Measurements from ENCODE around the gene ATAD1.
A peak's percentile ranks its signal among the peaks of the same experiment; 100 is the strongest.
"Not testable (repeated sequence)": the region's sequence is repeated elsewhere in the genome, so short reads cannot be mapped to it uniquely, and the experiment has no call there.

ATAD1 gene

DNA sequence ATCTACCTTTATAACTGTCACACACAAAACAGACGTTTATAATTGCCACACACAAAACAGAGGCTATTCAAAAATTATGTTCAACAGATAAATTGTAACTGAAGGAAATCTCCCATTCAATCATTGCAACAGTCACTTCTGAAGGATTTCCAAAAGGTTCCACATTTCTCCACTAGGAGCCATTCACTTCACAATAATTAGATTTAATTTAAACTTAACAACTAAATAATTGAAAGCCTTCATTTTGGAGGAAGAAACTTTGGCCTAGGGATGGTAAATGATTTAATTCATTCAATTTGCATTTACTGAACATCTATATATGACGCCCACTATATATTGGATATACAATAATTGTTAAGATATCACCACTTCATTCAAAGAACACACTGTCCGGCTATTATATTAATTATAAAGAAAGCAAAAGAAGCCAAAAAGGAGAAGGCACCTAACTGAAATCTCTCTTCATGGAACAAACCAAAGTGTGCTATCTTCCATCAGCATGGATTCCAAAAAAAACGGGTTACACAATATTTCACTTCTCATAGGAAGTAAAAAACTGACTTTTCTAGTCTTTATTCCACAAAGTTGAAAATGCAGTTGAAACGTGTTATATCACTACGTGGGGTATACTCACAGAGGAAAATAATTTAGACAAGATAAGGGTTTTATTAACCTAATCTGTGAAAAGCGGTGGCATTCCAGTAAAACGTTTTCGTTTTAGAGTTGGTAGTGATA, 1.7 kb downstream of the ATAD1 start:
- H3K27me3 Mint-ChIP-seq (ENCODE audit: low read depth, poor library complexity), result peaks cover 15% of the 10 kb centered on the region
- no peak for DNase-seq
- peaks cover 42% of the 10 kb centered on the region for H3K36me3 Mint-ChIP-seq (ENCODE audit: low read depth)
- peaks cover 2% of the 10 kb centered on the region for H3K9me3 Mint-ChIP-seq
- peaks cover 30% of the 10 kb centered on the region for H3K4me1 Mint-ChIP-seq
- peak overlapping the region; percentile 96 for H3K4me3 Mint-ChIP-seq
- TF ChIP-seq, protein P1, sequence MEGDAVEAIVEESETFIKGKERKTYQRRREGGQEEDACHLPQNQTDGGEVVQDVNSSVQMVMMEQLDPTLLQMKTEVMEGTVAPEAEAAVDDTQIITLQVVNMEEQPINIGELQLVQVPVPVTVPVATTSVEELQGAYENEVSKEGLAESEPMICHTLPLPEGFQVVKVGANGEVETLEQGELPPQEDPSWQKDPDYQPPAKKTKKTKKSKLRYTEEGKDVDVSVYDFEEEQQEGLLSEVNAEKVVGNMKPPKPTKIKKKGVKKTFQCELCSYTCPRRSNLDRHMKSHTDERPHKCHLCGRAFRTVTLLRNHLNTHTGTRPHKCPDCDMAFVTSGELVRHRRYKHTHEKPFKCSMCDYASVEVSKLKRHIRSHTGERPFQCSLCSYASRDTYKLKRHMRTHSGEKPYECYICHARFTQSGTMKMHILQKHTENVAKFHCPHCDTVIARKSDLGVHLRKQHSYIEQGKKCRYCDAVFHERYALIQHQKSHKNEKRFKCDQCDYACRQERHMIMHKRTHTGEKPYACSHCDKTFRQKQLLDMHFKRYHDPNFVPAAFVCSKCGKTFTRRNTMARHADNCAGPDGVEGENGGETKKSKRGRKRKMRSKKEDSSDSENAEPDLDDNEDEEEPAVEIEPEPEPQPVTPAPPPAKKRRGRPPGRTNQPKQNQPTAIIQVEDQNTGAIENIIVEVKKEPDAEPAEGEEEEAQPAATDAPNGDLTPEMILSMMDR (IDR thresholded peaks at IDR 0.05), result no peak
- no peak overlapping the region for H3K27ac Mint-ChIP-seq

DNA sequence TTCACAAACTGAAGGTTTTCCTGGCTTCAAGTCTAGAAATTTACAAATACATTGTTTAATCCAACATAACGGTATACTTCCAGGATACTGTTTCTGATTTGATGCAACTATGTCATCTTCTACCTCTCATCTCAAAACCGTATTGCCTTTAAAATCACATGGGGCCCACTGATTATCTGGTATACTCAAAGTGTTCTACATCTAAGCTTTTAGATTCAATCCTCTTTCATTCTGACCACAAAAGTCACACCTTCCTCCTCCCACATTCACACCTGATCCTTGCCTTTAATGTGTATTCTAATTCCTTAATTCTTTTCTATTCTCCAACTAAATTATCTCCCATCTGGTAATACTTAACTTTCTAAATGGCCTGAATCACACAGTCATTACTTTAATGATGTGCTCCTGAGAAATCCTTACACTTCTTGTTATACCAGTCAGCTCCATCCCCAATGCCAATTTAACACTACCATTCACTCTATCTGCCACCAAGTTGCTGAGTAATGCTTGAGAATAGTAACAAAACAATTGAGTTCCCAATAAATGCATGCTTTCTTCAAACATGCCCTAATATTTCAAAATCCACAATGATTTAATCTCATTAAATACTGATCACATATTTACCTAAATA, 13.0 kb downstream of the ATAD1 start:
- H3K4me3 Mint-ChIP-seq, result no peak overlapping the region
- no peaks in the 10 kb centered on the region for H3K27me3 Mint-ChIP-seq (ENCODE audit: low read depth, poor library complexity)
- no peak overlapping the region for H3K27ac Mint-ChIP-seq
- H3K9me3 Mint-ChIP-seq, result peaks cover 89% of the 10 kb centered on the region
- DNase-seq, result no peak
- H3K4me1 Mint-ChIP-seq, result no peaks in the 10 kb centered on the region
- TF ChIP-seq, protein P1 (IDR thresholded peaks at IDR 0.05), result no peak
- H3K36me3 Mint-ChIP-seq (ENCODE audit: low read depth), result peaks cover 100% of the 10 kb centered on the region

DNA sequence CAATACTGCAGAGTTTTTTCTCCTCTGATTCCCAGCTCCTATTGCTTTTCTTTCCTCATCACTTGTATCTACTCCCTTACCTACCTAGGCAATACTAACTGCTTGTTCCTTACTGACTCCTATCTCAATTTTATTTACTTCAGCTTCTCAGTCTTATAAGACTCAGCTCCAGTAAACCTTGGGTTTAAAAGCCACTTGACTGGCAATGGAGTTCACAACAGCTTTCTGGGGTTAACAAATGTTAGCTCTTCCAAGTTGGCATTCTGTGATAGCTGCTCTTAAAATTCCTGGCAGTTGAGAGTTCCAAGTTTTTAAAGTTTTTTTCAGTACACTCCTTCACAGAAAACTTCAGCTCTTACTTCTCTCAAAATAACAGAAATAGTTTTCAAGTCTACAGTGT, 14.2 kb downstream of the ATAD1 start:
- DNase-seq, result no peak
- peaks cover 95% of the 10 kb centered on the region for H3K9me3 Mint-ChIP-seq
- TF ChIP-seq, protein P1 (IDR thresholded peaks at IDR 0.05), result no peak
- peaks cover 100% of the 10 kb centered on the region for H3K36me3 Mint-ChIP-seq (ENCODE audit: low read depth)
- no peak overlapping the region for H3K27ac Mint-ChIP-seq
- no peak overlapping the region for H3K4me3 Mint-ChIP-seq
- no peaks in the 10 kb centered on the region for H3K4me1 Mint-ChIP-seq
- H3K27me3 Mint-ChIP-seq (ENCODE audit: low read depth, poor library complexity), result no peaks in the 10 kb centered on the region

DNA sequence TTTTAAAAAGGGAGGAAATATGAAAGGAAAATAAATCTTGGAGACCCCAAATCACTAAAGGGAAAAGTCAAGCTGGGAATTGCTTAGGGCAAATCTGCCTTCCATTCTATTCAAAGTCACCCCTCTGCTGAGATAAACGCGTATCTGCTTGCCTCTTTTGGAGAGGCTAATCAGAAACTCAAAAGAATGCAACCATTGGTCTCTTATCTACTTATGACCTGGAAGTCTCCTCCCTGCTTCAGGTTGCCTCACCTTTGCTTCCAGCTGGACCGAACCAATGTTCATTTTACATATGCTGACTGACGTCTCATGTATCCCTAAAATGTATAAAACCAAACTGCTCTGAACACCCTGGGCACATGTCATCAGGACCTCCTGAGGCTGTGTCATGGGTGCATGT, 14.7 kb downstream of the ATAD1 start:
- no peak for DNase-seq
- Mint-ChIP-seq H3K27me3 (ENCODE audit: low read depth, poor library complexity) (no peaks in the 10 kb centered on the region), H3K4me3 (no peak overlapping the region), H3K36me3 (ENCODE audit: low read depth) (peaks cover 100% of the 10 kb centered on the region), H3K27ac (no peak overlapping the region), H3K9me3 (peaks cover 97% of the 10 kb centered on the region), H3K4me1 (no peaks in the 10 kb centered on the region)
- TF ChIP-seq, protein P1 (IDR thresholded peaks at IDR 0.05), result no peak

DNA sequence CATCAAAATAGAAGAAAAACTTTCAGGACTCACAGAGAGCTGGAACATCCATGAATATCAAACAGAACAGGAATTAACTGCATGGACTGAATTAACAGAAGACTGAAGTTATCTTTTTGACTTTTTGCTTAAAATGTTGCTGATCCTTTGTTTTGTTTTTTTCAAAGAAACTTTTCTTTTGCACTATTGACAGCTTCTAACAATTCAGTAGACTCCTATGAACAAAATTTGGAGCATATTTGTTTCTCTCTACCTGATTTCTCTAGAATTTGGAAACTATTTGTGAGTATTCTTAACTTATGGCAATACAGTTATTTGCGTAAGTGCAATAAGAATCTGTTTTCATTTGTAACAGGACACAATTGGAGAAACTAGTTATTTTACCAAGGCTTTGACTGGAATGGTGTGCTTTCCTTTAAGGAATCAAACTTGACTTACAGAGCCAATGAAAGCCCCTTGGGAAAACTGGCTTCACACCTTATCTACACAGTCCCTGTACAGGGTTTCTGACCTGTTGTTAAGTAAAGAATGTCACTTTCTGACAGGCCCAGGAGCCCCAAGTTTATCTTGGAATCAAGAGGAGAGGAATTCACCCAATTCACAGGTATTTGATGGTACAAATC, 16.1 kb downstream of the ATAD1 start:
- Mint-ChIP-seq H3K9me3 (peaks cover 90% of the 10 kb centered on the region), H3K36me3 (ENCODE audit: low read depth) (peaks cover 100% of the 10 kb centered on the region)
- not testable (repeated sequence) for H3K27me3 Mint-ChIP-seq (ENCODE audit: low read depth, poor library complexity); H3K27ac Mint-ChIP-seq; H3K4me1 Mint-ChIP-seq; DNase-seq; H3K4me3 Mint-ChIP-seq

DNA sequence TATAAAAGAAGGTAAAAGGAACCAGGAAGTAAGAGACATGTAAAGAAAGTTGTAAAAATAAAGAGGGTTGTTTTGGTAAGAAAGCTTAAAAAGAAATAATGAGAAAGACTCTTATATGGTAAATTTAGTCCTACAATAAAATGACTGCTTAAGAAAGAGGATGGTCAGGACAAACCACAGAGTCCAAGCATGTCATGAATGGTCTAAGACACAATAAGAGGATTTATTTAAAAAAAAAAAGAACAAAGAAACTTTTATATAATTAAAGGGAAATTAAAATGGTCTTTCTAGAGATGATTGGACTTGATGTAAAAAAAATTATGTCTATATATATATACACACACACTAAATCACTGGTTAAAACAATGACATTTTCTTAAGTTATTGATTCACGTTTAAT, 18.2 kb downstream of the ATAD1 start:
- TF ChIP-seq, protein P1 (IDR thresholded peaks at IDR 0.05), result no peak
- DNase-seq, result no peak
- no peaks in the 10 kb centered on the region for H3K27me3 Mint-ChIP-seq (ENCODE audit: low read depth, poor library complexity)

More for the DNA sequence above, 18.2 kb downstream of the ATAD1 start:
- Mint-ChIP-seq H3K4me3 (no peak overlapping the region), H3K9me3 (peaks cover 69% of the 10 kb centered on the region), H3K4me1 (no peaks in the 10 kb centered on the region), H3K27ac (no peak overlapping the region), H3K36me3 (ENCODE audit: low read depth) (peaks cover 97% of the 10 kb centered on the region)

Data from nephron progenitor cell (in vitro differentiated cells).